ENCODE data around the gene SLC15A3.
"Not testable (repeated sequence)": the region's sequence is repeated elsewhere in the genome, so short reads cannot be mapped to it uniquely, and the experiment has no call there.

The SLC15A3 gene

DNA sequence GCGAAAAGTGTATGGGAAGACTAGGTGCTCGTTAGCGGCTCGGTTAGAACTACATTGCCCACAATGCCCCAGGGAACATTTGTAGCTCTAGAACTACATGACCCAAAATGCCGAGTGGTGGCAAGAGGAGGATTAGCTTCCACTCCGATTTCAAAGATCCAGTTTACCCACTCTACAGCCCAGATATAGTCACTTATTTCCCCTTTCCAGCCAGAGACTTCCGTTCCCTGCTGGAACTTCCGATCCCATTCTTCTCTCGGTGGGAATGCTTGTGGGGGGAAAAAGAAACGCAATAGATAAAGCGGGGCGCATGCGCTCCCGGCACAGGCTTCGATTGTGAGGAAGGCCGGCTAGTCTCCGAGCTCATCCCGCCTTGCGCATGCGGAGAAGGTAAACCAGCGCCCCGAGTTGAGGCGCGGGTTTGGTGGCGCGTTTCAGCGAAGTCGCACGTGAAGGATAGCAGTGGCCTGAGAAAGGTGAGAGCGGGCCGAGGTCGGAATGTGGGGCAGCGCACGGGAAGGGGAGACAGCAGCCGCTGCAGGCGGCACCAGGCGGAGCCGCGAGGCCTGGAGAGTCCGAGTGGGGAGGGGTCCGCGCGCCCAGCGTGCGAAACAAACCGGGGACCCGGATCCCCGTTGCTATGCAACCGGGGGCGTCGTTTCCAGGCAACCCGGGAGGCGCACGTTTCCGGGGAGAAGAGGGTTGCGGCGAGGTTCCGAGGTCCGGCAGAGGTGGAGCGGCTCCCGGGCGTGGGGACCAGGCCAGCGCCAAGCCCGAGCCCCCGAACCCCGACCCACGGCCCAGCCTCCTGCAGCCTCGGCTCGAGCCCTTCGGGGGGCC, 38.0 kb downstream of the SLC15A3 start, which contains the start of gene TMEM109:
Gene TMEM109, plus strand, starts transcription at position 366 of the 840 bp plus-strand sequence. CDS start 5,536 bp downstream, outside the sequence.
- DNase-seq (ENCODE audit: low spot score): peak; percentile 96

DNA sequence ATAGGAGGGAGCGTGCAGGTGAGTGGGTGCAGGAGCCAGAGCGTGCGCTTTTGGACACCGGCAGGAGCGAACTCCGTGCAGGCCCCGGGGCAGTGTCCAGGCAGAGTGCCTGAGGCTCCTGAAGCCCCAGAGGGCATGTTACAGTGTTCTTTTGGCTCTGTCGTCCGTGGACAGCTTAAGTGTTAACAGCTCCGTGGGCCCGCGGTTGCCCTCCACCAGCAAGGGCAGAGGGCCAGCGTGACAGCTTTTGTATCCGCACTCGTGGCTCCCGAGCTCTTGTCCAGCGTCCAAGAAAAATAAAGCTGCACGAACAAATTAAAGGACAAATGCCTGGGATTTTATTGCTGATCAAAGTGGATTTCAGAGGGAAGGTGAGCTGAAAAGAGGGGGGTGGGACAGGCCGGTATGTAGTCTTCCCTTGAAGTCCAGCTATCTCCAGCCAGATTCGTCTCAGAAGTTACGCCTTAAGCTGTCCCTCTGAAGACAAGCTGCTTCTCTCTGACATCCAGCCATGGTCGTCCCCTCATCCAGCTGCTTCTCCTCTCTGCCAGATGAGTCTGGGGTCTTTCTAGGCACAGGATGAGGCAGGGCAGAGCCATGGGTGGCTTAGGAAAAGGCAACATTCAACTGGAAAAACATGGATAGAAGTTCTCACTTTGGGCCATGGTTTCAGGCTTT, 39.0 kb downstream of the SLC15A3 start:
- peak; percentile 52 for DNase-seq (ENCODE audit: low spot score)

DNA sequence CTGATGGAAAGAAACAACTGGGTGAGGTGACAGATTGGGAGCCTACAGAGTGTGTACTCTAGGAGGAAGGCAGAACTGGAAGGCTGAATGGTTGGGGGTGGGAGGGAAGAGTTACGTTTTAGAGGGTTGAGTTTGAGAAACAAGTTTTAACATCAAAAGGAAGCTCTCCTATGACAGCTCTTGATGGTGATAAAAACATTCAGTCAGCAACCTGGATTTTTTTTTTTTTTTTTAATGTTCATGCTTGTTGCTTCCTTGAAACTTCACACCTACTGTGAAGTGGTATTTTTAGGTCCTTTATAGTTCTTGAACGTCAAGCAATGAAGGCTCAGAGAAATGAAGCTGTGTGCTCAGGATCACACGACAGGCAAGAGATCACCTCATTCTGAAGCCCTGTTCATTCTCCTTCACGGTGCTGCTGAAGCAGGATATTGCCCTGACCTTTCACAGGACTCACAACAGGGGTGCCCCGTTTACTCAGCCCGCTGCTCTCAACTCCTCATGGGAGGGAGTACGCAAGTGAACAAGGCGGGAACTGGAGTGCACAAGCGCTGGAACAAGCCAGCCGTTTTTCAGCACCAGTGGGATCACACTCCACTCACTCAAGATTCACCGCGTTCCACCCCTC, 39.6 kb downstream of the SLC15A3 start:
- DNase-seq (ENCODE audit: low spot score): peak; percentile 68

DNA sequence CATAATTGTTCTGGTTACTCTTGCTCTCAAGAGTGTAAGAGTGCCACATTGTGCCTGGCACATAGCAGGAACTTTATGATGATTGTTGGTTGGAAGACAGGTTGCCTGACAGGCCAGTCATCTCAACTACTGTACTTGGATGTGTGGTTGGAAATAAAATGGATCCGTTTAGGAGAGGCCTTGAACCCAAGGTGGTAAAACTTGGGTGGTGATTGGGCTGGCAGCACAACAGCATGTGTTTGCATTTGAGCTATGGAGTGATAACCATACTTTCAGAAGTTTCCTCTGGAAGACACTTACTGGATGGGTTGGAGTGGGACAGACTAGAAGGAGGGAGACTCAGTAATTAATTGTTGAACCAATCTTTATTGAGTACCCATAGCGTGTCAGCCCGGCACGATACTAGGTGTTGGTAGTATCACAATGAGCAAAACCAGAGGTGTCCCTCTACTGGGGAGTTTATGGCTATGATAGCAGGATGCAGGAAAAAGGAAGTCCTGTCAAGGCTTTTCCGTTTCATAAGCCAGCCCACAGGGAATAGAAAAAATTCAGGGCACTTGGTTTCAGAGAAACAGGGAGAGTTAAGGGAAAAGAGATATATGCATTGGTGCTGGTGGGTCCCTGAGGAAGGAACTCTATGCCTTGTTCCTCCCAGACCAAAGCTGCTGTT, 41.1 kb downstream of the SLC15A3 start:
- DNase-seq (ENCODE audit: low spot score): no peak

DNA sequence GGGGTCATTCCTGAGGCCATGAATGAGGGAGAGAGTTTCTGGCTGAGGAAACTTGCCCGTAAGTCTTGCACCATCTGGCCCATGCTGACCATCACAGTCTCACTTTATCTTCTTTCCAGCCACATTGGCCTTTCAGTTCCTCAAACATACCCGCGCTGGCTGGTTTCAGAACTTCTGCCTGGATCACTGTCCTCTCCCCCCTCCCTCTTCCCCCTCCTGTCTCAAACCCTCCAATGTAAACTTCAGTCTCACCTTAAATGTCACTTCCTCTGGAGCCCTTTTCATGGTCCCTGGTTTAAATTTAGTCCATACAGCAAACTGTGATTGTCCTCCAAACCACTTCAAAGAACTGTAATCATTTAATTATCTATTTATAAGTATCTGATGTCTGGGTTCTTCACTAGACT, 41.7 kb downstream of the SLC15A3 start:
- DNase-seq (ENCODE audit: low spot score): no peak

DNA sequence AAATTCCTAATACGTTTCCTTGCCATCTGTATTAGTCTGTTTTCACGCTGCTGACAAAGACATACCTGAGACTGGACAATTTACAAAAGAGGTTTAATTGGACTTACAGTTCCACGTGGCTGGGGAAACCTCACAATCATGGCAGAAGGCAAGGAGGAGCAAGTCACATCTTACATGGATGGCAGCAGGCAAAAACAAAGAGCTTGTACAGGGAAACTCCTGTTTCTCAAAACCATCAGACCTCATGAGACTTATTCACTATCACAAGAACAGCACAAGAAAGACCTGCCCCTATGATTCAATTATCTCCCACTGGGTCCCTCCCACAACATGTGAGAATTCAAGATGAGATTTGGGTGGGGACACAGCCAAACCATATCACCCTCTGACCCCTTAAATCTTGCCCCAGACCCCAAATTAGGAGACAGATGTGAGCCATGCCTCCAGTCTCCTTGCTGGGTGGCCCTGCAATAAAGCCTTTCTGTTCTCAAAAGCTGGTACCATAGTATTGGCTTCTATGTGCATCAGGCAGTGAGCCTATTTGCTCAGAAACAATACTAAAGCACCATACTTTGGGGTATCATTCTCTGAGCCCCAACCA, 42.2 kb downstream of the SLC15A3 start:
- not testable (repeated sequence) for DNase-seq (ENCODE audit: low spot score)

DNA sequence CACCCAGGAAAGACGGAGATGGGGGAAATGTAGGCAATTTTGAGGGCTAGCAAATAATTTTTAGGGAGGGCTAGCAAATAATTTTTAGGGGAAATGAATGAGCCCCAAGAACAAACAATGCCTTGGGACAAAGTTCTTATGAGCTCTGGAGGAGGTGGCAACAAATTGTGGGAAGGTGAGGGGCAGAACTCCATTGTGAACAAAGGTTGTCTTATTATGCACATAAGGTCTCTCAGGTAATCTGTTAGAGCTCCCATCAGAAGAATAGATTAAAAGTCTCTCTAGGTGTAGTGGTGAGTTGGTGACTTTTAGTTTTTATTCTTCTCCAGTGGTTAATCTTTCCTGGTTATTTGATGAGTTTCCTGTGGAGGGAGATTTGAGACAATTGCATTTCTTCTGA, 43.2 kb downstream of the SLC15A3 start:
- no peak for DNase-seq (ENCODE audit: low spot score)

DNA sequence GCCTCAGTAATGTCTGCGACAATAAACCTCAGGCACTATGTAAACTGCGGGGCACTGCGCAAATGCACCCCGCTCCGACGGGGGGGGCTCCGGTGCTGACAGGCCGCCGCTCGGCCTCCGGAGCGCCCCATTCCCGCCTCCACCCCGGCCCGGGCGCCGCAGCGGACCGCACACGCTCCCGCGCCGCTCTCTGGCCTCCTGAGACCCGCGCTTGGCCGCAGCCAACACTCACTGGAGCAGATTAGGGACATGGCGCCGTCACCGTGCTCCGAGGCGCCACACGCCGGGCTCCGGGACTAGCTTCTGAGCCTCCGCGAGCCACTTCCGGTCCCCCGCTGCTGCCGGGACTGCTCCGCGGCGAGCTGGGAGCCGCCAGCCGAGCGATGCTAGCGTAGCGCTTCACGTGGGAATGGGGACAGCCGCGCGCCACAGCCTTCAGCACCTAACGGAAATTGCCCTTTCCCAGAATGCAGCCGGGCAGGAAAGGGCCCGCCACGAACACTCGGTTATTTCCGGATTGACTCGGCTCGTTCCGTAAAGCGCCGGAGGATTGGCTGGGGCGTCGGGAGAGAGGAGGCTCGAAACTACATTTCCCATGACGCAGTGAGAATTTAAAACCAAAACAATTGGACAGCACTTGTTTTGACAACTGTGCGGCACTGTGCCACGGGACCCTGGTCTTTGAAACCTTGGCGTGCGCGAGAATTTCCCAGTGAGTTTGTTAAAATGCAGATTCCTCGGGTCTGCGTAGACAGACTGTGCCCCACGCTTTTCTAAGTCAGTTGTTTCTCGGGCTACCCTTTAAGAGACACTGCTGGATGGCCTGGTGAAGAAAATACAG, 45.6 kb downstream of the SLC15A3 start, which contains the start of gene PRPF19:
Gene PRPF19, minus strand, starts transcription at position 454 of the 841 bp plus-strand sequence. Its CDS starts 203 bp downstream, at position 251.
- peak; percentile 98 for DNase-seq (ENCODE audit: low spot score)

DNA sequence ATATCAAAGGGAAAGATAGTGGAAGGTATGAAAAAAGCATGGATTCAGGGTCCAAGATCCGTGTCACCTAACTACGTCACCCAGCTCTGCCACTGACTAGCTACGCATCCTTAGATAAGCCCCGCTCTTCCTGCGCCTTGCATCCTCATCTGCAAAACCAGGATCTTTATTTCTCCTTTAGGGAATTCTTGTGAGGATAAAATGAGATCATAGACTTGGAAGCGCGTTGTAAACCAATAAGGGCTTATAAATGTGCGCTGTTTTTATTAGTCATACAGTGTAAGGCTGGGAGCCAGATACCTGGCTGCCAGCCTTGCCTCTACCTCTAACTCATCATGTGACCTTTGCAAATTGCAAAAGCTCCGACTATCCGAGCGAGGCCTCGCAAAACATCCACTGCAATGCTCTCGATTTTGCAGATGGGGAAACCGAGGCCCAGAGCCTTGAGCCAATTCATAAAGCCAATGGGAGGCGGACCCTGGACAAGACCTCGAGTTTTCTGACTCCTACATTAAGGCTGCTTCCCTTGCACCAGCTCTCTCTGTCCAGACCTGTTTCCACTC, 46.3 kb downstream of the SLC15A3 start:
- DNase-seq (ENCODE audit: low spot score): peak; percentile 35

DNA sequence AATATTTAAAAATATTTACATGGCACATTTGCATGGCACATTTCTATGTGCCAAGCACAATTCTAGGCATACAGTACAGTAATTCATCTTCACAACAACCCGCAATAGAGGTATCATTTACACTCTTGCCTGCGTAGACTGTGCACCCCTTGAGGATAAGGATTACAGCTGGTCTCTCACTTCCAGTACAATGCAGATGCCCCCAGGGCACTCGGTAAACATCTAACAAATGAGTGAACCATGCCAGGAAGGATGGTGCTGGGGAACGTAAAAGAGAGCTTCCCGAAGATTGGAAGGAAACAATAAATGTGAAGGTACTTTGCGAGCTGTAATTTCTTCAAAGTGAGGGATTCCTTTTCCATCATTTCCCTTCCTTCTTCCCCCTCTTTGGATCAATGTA, 46.9 kb downstream of the SLC15A3 start:
- DNase-seq (ENCODE audit: low spot score): no peak

DNA sequence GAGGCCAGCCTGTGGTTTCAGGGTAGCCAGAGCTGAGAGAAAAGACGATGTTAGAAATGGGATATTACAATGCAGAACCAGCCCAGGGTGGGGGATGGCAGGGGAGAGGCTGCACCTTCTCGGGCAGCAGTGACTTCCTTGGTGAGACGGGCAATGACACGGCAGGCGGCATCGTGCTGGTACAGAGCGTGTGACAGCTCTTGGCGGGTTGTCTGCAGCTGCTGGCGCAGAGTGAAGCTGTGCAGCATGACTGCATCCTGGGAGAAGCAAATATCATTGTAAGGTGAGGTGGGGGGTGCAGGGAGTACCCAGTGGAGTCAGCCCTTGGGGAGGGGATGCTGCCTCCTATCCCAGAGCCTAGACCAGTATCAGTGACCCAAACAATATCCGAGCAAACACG, 49.4 kb downstream of the SLC15A3 start:
- DNase-seq (ENCODE audit: low spot score): no peak

DNA sequence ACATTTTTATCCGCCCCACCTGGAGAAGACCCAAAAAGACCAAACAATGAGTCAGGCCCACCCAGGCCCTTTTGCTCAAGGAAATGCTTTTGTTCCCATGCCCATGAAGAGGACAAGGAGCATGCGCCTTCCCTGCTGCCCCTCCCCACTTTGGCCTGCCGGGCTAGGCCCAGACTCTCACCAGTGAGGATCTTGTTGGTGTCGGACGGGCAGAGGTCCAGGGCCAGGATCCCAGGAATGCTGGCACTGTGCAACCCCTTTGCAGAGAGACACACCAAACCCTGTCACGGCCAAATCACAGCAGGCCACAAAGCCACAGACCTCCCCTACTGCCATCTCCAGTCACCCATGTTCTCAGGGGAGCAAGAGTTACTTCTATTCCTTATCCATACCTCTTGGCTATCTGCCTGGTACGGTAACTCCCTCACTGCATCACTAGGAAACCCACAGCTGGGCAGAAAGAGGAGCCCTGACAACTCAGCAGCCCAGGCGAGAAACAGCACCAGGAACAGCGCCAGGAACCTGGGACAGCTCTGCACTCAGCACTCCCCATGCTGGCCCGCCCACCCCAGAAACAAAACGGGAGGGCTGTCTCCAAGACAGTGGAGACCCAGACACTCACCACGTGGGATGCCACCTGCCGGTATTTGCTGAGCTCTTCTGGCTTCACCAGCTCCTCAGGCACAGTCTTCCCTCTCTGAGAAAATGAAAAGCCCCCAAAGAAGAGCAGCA, 51.1 kb downstream of the SLC15A3 start:
- no peak for DNase-seq (ENCODE audit: low spot score)

DNA sequence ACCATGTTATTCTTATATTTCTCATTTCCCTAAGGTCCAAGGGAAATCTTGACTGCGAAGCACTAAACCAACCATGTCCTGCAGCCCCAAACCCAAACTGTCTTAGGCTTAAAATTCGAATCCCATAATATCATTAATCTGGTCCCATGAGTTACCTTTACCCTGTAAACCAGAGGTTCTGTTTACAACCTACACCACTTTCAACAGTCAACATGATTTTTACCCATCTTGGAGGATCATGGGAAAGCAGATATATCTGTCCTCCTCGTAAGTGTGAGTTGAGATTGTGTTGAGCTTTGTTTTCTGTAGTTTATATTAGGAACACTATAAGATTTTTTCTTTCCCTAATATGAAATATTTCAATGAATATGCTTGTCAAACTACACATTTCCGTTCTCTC, 52.0 kb downstream of the SLC15A3 start:
- no peak for DNase-seq (ENCODE audit: low spot score)

DNA sequence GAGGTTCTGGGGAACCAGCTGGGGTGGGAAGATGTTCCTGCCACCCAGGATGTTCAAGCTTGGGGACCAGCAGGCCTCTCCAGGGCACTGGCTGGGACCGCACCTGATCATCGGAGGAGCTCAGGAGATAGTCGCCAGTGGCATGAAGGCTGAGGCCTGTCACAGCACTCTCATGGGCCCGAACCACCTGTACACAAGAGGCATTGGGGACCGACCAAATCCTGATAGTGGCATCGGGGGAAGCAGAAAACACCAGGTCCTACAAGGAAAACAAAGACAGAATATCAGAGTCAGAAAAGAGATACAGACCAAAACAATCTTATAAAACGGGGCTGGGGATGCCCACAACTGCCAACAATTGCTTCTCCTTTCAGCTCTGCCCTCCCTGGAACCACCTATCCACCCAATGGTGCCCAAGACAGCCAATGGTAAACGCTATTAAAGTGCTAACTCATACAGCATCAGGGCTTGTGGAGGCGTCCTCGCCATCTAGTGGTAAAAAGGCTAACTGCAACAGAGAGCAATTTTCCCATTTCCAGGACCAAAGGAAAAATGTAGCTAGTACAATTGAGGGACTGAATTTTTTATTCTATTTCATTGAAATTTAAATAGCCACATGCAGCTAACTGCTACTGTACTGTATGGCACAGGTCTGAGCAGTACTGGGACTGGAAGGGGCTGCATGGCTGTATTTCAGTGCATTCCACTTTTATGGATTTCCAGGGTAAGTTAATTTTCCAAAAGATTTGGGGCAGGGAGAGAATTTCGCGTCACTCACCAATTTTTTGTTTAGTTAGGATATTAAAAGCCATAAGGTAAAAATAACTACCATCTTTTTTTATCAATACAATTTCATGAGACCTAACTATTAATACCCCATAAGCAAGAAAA, 52.7 kb downstream of the SLC15A3 start:
- DNase-seq (ENCODE audit: low spot score): peak; percentile 77

DNA sequence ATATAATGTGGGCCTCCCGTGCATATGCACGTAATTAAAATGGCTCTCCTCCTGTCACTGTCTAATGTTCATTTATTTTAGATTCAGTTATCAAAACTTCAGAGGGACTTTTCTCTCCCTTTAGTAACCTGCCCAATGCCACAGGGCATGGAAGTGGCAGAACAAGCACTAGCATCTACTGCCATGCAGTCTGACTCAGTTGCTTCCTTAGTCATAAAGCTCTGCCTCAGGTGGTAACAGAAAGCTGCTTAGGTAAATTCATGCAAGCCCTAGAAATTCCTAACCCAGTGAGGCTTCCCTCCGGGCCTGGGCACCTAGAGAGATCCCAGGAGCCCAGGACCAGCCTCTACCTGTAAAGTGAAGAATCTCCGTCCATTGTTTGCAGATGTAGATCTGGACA, 54.5 kb downstream of the SLC15A3 start:
- DNase-seq (ENCODE audit: low spot score): no peak

DNA sequence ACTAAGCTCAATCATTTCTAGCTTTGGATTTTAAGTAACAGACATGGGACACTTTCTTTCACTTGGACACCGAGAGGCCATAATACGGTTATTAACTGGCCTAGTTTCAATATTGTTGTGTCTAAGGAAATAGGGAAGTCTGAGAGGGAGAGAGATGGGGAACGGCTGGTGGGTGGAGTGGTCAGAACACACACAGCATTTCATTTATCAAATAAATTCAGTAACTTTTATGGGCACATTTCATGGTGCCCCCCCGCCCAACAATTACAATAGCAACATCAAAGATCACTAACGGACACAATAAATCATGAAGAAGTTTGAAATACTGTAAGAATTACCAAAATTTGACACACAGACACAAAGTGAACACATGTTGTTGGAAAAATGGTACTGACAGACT, 56.3 kb downstream of the SLC15A3 start:
- DNase-seq (ENCODE audit: low spot score): no peak

DNA sequence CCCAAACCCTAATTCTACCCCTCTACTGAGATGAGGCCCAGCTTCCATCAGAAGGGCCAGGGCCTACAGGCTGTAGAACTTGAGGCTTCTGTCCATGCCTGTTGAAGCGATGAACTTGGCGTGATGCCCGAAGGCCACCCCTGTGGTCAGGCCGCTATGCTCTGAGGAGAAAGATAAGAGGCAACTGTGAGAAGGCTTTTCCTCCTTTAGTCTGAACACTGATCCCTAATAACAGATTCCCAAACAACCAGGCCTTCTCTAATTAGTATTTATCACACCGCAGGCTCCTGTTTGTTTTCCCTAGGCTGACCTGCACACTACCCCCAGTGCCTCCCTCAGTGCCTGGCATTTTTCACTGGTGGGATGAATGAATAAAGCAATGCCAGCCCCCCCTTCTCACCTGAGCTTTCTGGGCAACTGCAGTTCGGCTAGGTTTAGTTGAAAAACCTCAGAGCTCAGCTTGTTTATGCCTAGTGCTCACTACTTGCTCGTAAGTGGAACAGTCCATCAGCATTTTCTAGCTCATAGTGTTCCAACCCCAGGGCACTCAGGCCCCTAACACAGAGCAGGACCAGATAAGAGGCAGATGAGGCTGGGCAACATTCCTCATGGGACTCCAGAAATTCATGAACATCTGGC, 60.8 kb downstream of the SLC15A3 start:
- DNase-seq (ENCODE audit: low spot score): no peak

DNA sequence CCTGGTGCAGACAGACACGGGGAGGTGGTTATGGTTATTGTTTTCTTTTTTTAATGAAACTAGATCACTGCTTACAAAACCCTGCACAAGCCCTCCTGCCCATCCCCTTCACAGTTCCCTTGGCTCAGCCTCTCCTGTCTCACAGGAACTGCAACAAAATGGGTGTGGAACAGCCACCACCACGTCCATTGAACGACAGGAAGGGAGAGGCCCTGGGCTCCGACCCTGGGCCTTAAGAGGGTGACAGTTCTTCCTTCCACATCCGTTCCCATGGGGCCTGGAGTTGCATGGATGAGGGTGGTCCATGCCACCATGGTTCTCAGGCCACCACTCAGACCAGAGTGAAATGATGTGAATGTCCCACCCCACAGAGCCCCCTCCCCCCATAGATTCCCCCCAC, 61.3 kb downstream of the SLC15A3 start:
- no peak for DNase-seq (ENCODE audit: low spot score)
